NCI-H510A treated with DMSO at 0.1 percent for 48 hours (cell line): Measurements from ENCODE around the gene C4orf46.
A peak's percentile ranks its signal among the peaks of the same experiment; 100 is the strongest.

Experiments used
- DNase-seq: peaks from one replicate; lab custom pipeline; 2025; lab: John Stamatoyannopoulos, UW

The C4orf46 gene

DNA sequence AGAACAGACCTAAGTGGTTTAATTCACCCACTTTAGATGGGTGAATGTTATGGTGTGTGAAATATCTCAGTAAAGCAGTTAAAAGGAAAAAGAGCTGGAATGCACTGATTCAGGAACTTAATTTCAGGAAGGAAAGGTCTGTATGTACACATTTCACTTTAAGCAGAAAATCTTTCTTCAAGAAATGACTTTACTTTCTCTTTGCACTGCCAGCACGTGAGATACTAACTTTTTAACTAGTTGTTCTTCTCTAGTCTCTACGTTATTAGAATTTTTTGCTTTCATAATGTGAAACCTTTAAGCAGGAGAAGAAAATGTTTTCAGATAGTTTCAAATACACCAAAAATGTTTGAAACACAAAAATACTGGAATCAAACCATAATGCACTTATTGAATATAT, 18.8 kb downstream of the C4orf46 start:
- no peak for DNase-seq

DNA sequence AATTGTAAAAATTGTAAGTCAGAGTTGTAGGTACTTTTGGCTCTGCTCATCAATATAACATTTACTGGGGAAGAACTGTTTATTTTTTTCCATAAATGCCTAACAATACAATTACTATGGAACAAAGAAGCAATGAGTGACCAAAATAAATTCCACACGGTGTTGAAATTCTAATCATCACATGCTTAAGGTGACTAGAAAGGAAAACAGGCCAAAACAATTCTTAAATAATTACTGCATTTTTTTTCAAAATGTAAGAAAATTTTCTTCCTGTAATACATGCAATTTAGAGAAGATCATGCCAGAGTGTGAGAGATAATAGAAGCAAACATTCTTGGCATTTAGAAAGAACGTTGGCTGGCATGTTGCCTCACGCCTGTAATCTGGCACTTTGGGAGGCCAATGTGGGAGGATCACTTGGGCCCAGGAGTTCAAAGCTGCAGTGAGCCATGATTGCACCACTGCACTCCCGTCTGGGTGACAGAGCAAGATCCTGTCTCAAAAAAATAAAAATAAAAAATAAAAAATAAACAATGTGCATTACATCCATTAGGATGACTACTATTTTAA, 22.5 kb downstream of the C4orf46 start:
- no peak for DNase-seq

DNA sequence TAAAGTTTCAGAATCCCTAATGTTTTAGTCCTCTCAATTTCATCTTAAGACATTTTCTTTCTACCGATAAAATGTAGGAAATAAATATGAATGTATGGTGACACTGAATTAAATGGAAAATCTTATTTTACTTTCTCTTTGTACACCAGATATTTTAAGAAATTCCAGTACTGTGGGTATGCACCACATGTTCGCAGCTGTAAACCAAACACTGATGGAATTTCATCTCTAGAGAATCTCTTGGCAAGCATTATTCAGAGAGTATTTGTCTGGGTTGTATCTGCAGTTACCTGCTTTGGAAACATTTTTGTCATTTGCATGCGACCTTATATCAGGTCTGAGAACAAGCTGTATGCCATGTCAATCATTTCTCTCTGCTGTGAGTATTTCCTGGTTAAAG, 26.9 kb downstream of the C4orf46 start:
- DNase-seq: no peak

DNA sequence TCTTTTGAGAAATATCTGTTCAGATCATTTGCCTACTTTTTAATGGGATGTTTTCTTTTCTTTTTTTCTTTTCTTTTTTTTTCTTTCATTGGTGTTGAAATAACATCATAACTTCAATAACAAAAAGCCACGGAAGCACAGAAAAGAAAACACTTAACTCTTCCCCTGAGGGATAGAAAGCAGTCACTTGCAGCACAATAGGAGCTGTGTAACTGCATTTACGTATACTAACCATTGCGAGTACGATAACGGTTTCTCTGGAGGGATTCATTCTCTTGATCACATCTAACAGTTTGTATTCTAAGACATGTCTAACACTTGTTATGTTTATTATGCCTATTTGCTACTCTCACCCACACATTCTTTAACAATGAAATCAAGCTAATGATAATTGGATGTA, 27.3 kb downstream of the C4orf46 start:
- no peak for DNase-seq

DNA sequence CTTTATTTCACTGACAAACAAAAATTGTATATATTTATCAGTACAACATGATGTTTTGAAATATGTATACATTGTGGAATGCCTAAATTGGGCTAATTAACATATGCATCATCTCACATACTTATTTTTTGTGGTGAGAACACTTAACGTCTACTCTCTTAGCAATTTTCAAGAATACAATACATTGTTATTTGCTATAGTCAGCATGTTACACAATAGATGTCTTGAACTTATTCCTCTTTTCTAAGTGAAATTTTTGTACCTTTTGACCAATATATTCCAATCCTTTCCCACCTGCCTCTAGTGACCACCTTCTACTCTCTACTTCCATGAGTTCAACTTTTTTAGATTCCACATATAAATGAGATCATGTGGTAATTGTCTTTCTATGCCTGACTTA, 35.1 kb downstream of the C4orf46 start:
- DNase-seq: no peak

DNA sequence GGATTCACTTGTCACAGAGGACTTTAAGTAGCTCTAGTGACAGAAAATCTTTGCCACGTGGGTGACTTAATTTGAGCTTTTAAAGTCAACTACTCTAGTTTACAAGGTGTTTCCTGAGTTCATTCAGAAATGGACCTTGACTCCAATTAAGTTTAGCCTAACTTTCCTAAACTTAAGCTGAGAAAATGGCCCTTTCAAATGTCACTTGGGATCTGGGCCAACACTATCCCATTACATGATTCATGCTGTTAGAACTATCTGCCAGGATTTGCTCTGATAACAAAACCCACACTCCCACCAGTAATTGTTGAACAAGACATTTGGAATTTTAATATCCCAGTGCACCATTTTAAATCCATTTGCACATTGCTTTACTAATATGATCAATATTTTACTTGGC, 40.8 kb downstream of the C4orf46 start:
- no peak for DNase-seq

DNA sequence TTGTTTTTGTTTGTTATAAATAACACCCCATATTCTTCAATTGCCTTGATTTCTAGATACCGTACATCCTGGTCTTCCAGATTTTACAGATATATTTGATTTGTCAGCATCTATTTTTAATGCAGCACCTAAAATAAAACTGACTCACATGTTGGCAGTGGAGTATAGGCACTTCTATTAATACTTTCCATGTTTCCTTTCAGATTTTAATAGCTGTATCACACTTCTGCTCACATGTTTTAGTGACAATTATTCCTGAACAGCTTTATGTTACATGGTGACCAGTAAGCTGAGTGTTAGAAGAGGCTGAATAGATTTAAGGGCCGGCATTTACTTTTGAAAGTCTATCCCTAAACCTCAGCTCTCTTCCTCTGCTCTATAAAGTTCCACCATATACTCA, 46.1 kb downstream of the C4orf46 start:
- DNase-seq: no peak

DNA sequence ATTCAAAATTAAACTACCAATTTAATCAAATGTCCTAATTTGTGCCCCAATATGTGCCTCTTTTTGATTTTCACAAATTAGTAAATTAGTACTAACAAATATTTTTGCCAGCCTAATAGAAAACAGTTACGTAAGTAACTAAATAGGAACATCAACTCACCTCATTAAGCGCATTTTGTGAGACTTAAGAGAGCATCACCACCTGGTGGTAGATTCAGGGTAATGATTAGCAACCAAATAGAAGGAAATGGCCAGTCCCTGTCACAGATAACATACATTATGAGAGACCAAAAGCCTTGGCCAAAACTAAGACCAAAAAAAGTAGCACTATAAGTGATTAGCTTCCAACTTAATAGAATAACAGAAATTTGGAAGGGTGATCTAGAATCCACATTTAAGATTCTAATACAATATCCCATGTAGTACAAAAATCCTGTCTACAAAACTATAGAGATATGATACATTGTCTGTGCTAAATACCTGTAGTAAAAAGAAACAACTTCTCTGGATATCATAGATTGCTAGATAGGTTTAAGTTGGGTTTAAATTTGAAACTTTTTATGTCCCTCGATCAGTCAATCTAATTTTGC, 46.7 kb downstream of the C4orf46 start:
- peak; percentile 41 for DNase-seq

DNA sequence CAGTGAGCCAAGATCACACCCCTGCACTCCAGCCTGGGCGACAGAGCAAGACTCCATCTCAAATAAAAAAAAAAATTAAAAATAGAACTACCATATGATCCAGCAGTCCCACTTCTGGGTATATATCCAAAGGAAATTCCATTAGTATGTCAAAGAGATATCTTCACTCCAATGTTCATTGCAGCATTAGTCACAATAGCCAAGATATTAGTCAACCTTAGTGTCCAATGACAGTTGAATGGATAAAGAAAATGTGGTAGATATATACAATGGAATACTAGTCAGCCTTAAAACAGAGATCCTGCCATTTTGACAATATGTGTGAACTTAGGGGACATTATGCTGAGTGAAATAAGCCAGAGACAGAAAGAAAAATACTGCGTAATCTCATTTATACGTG, 49.4 kb downstream of the C4orf46 start:
- DNase-seq: no peak

DNA sequence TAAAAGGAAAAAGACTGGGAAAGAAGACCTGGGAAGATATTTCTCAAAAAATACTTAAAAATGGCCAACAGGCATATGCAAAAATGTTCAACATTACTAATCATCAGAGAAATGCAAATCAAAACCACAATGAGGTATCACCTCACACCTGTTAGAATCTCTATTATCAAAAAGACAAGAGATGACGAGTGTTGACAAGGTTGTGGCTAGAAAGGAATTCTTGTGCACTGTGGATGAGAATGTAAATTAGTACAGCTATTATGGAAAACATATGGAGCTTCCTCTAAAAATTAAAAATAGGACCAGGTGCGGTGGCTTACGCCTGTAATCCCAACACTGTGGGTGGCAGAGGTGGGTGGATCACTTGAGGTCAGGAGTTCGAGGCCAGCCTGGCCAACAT, 50.0 kb downstream of the C4orf46 start:
- no peak for DNase-seq

DNA sequence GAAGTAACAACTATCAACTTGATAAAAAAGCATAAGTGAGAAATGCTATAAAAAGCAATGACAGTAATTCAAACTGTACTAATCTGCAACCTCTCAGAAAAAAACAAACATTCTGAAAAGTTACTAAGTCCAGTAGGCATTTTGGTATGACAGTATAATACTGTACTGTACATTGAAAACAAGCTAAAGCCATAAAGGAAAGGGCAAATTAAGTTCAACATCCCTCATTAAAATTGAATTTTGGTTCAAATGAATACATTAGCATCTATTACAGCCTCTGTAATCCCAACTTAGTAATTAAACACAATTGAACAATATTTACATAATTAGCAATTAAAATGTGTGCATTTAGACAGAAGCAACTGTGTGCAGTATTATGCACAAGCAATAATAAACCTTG, 53.7 kb downstream of the C4orf46 start:
- DNase-seq: no peak
